IMR-90 (cell line): ENCODE results near the gene RNASE12. TPM values are rescaled to one million over a fixed set of nuclear protein-coding genes. Genes with fewer than 3 reads are reported as not detected.

ENCODE experiments used
- ATAC-seq: fragments of 200-7000 bp; cut with Tn5 transposase; 2 replicates; pipeline ENCODE4 v1.9.1; 2020; ENCODE audit warnings: low read depth, mild to moderate bottlenecking, moderate library complexity
- BruUV-seq: library from RNA; stranded (reverse); fragments of 400-500 nt; replicated peaks from 2 replicates; lab custom pipeline; 2021; lab: Mats Ljungman, UMichigan
- CTCF ChIA-PET: fragments of 300-600 bp; formaldehyde crosslinking; extraction: SDS; loops from one replicate; lab custom pipeline; 2021; ENCODE audit warnings: antibody characterized with exemption; lab: Yijun Ruan, JAX
- POLR2A ChIA-PET: fragments of 300-600 bp; sonication (Branson Sonifier 250); formaldehyde crosslinking; loops from one replicate; lab custom pipeline; 2022; ENCODE audit warnings: antibody characterized with exemption; ENCODE audit not compliant: unreplicated experiment; lab: Charles Lee
- DNase-seq: peaks from one replicate; pipeline ENCODE4 v3.0.0; 2013
- H2AFZ ChIP-seq: replicated peaks from 2 replicates; pipeline ENCODE3; 2013; ENCODE audit warnings: low read length, mild to moderate bottlenecking; ENCODE audit not compliant: poor library complexity
- H2AK5ac ChIP-seq: 2 replicates; pipeline ENCODE4 v1.6.1; 2013; ENCODE audit warnings: low read depth, low read length, inconsistent platforms
- H2AK9ac ChIP-seq: replicated peaks from 2 replicates; pipeline ENCODE3; 2013; ENCODE audit warnings: mild to moderate bottlenecking, low read depth, low read length, moderate library complexity; ENCODE audit not compliant: poor library complexity
- H2BK120ac ChIP-seq: 2 replicates; pipeline ENCODE4 v1.6.1; 2013; ENCODE audit warnings: low read depth, low read length, inconsistent platforms
- H2BK15ac ChIP-seq: 3 replicates; pipeline ENCODE4 v1.6.1; 2013; ENCODE audit warnings: low read depth, low read length, inconsistent platforms
- H2BK20ac ChIP-seq: 2 replicates; pipeline ENCODE4 v1.6.1; 2013; ENCODE audit warnings: low read depth, mild to moderate bottlenecking, inconsistent platforms, low read length, moderate library complexity
- H2BK5ac ChIP-seq: 2 replicates; pipeline ENCODE4 v1.6.1; 2013; ENCODE audit warnings: mild to moderate bottlenecking, low read depth, low read length, inconsistent platforms; ENCODE audit not compliant: poor library complexity, severe bottlenecking
- H3K14ac ChIP-seq: replicated peaks from 2 replicates; pipeline ENCODE4 v1.6.1; 2013; ENCODE audit warnings: low read depth, low read length, inconsistent platforms
- H3K18ac ChIP-seq: 2 replicates; pipeline ENCODE4 v1.6.1; 2013; ENCODE audit warnings: low read depth, low read length, control low read depth
- H3K23ac ChIP-seq: 2 replicates; pipeline ENCODE4 v1.6.1; 2013; ENCODE audit warnings: low read depth, low read length, inconsistent platforms
- H3K27ac ChIP-seq: 2 replicates; pipeline ENCODE4 v1.5.1; 2013; ENCODE audit warnings: mild to moderate bottlenecking, control low read depth, low read length; ENCODE audit not compliant: insufficient read depth
- H3K27me3 ChIP-seq: 2 replicates; pipeline ENCODE4 v1.6.1; 2013; ENCODE audit warnings: low read length; ENCODE audit not compliant: control insufficient read depth, insufficient read depth
- H3K36me3 ChIP-seq: 2 replicates; pipeline ENCODE4 v1.6.1; 2013; ENCODE audit warnings: low read length, mixed read lengths; ENCODE audit not compliant: control insufficient read depth, insufficient read depth
- H3K4ac ChIP-seq: 2 replicates; pipeline ENCODE4 v1.6.1; 2013; ENCODE audit warnings: low read depth, low read length, inconsistent platforms
- H3K4me1 ChIP-seq: 2 replicates; pipeline ENCODE4 v1.6.1; 2013; ENCODE audit warnings: low read length, mixed read lengths; ENCODE audit not compliant: control insufficient read depth, insufficient read depth
- H3K4me2 ChIP-seq: 2 replicates; pipeline ENCODE4 v1.6.1; 2013; ENCODE audit warnings: low read depth, mild to moderate bottlenecking, control low read depth, low read length, moderate library complexity
- H3K4me3 ChIP-seq: 2 replicates; pipeline ENCODE4 v1.5.1; 2013; ENCODE audit warnings: low read depth, mild to moderate bottlenecking, control low read depth, low read length, moderate library complexity; ENCODE audit not compliant: insufficient read depth
- H3K56ac ChIP-seq: 2 replicates; pipeline ENCODE4 v1.6.1; 2013; ENCODE audit warnings: low read length, inconsistent platforms; ENCODE audit not compliant: insufficient read depth; ENCODE audit errors: extremely low read depth
- H3K79me1 ChIP-seq, 2 experiments: 2 replicates each; pipeline ENCODE4 v1.6.1; 2013; ENCODE audit warnings: low read length in 2 of 2, inconsistent platforms in 1 of 2, low read depth in 1 of 2
- H3K9ac ChIP-seq: 2 replicates; pipeline ENCODE4 v1.6.1; 2013; ENCODE audit warnings: low read depth, low read length, control low read depth
- H3K9me1 ChIP-seq: 2 replicates; pipeline ENCODE4 v1.6.1; 2013; ENCODE audit warnings: low read length, inconsistent platforms; ENCODE audit not compliant: insufficient read depth
- H3K9me3 ChIP-seq: 2 replicates; pipeline ENCODE4 v1.6.1; 2013; ENCODE audit warnings: low read length; ENCODE audit not compliant: control insufficient read depth, insufficient read depth
- H4K20me1 ChIP-seq: 2 replicates; pipeline ENCODE4 v1.6.1; 2013; ENCODE audit warnings: low read length, inconsistent platforms; ENCODE audit not compliant: insufficient read depth
- H4K5ac ChIP-seq: 2 replicates; pipeline ENCODE4 v1.6.1; 2013; ENCODE audit warnings: mild to moderate bottlenecking, low read depth, low read length, control low read depth
- H4K8ac ChIP-seq, 2 experiments: 2 replicates each; pipeline ENCODE4 v1.6.1; 2013; ENCODE audit warnings: low read depth in 2 of 2, low read length in 2 of 2, control low read depth in 1 of 2, inconsistent platforms in 1 of 2
- H4K91ac ChIP-seq: 2 replicates; pipeline ENCODE4 v1.6.1; 2013; ENCODE audit warnings: low read depth, low read length, inconsistent platforms; ENCODE audit not compliant: insufficient read depth
- CHD1 ChIP-seq: IDR thresholded peaks from 2 replicates; pipeline ENCODE4 v1.6.1; 2012; ENCODE audit warnings: low read depth, low read length, improper control_type of control experiment
- FOS ChIP-seq: fragments of 150-350 bp; IDR thresholded peaks from 2 replicates; pipeline ENCODE4 v1.6.1; 2016; ENCODE audit warnings: low read depth, low read length
- MAZ ChIP-seq: IDR thresholded peaks from 2 replicates; pipeline ENCODE4 v1.6.1; 2012; ENCODE audit warnings: low read depth, mild to moderate bottlenecking, low read length, improper control_type of control experiment, moderate library complexity, borderline replicate concordance
- MXI1 ChIP-seq: IDR thresholded peaks from 2 replicates; pipeline ENCODE4 v1.6.1; 2012; ENCODE audit warnings: low read depth, mild to moderate bottlenecking, low read length, moderate library complexity, borderline replicate concordance
- RAD21 ChIP-seq: IDR thresholded peaks from 2 replicates; pipeline ENCODE4 v1.6.1; 2012; ENCODE audit warnings: low read length, improper control_type of control experiment
- RCOR1 ChIP-seq: IDR thresholded peaks from 2 replicates; pipeline ENCODE4 v1.6.1; 2012; ENCODE audit warnings: mild to moderate bottlenecking, low read length, improper control_type of control experiment; ENCODE audit not compliant: insufficient replicate concordance
- RFX5 ChIP-seq: IDR thresholded peaks from 2 replicates; pipeline ENCODE4 v1.8.0; 2012; ENCODE audit warnings: low read depth, mild to moderate bottlenecking, low read length, moderate library complexity
- WGBS, 2 experiments: methylation state at CpG; one replicate each; pipeline versions ENCODE4 v1.1.5 to v1.1.7; 2013; ENCODE audit warnings: missing lambda C conversion rate in 2 of 2; ENCODE audit not compliant: insufficient read length in 1 of 2; ENCODE audit errors: extremely low coverage in 2 of 2; 5-methylcytosine and 5-hydroxymethylcytosine counted together
- dilution Hi-C: fragments of 300-500 bp; cut with HindIII; formaldehyde crosslinking; loops from one replicate; pipeline ENCODE4 v1.14.3; 2018; ENCODE audit warnings: low sequenced_read_pairs; ENCODE audit not compliant: unreplicated experiment
- in situ Hi-C: fragments of 300-500 bp; cut with MboI; formaldehyde crosslinking; loops from 3 replicates; pipeline ENCODE4 v1.14.3; 2019; ENCODE audit warnings: low sequenced_read_pairs, inconsistent platforms, mixed read lengths
- intact Hi-C: fragments of 100-400 bp; cut with micrococcal nuclease; formaldehyde crosslinking; loops from 2 replicates; pipeline ENCODE4 v1.10.0; 2022
- polyA plus RNA-seq, 3 experiments: library from polyadenylated mRNA; depleted of rRNA; stranded (reverse); fragments of >200 nt; gene quantifications; 2 replicates each; pipeline ENCODE4 v1.2.3, GENCODE V29; 2012; ENCODE audit warnings: low replicate concordance in 1 of 3
- total RNA-seq: library from RNA; depleted of rRNA; stranded (reverse); fragments of >200 nt; gene quantifications from 2 replicates; pipeline ENCODE4 v1.2.3, GENCODE V29; 2012

The RNASE12 gene
- total and polyA plus RNA-seq, 2 of the 4 experiments (the other 2 are of a cell fraction) = not detected

GRCh38 chr14:20628063-20628854 is 37.1 kb upstream of the RNASE12 start (continued):
- no peak for TF ChIP-seq RCOR1

- H3K4me1 ChIP-seq = peaks cover 4% of the 10 kb centered on the region; the same call in 1 of the 2 replicates
- dilution Hi-C loops = no loop called here
- H3K9me3 ChIP-seq = no peaks in the 10 kb centered on the region
- no peaks in the 10 kb centered on the region for H3K9me1 ChIP-seq
- POLR2A ChIA-PET = no interaction called here
- no TSS peak for BruUV-seq
- TF ChIP-seq MAZ (no peak), RFX5 (no peak), CHD1 (no peak), RAD21 (no peak), FOS (no peak), MXI1 (no peak)
- H3K9ac ChIP-seq = no peak overlapping the region
- H2BK15ac ChIP-seq = no peak overlapping the region
- CTCF ChIA-PET = interaction anchor here (0.6 kb wide), 1 partner anchor 230 kb away, joined by 4 read pairs; no protein-coding TSS in a partner anchor
- H3K27ac ChIP-seq = no peak overlapping the region
- H2BK5ac ChIP-seq = no peak overlapping the region
- no peak overlapping the region for H3K23ac ChIP-seq
- no peak overlapping the region for H4K91ac ChIP-seq
- no peaks in the 10 kb centered on the region for H3K79me1 ChIP-seq
- H2BK120ac ChIP-seq = no peak overlapping the region
- H3K36me3 ChIP-seq = no peaks in the 10 kb centered on the region
- no peak overlapping the region for H3K18ac ChIP-seq
- H3K27me3 ChIP-seq = peaks cover 10% of the 10 kb centered on the region
- ATAC-seq (no peak), DNase-seq (no peak)
- H2AFZ ChIP-seq = no peak overlapping the region
- H3K4me2 ChIP-seq = no peak overlapping the region
- H3K4ac ChIP-seq = no peak overlapping the region
- H2AK9ac ChIP-seq = no peak overlapping the region
- intact Hi-C loops = no loop called here
- no peak overlapping the region for H4K8ac ChIP-seq
- H3K14ac ChIP-seq = no peak overlapping the region
- no peak overlapping the region for H4K5ac ChIP-seq
- H2AK5ac ChIP-seq = no peak overlapping the region
- WGBS, 2 experiments = no CpG with 5 or more reads among the region's 5 CpGs
- no peak overlapping the region for H3K4me3 ChIP-seq
- peaks cover 6% of the 10 kb centered on the region; the same call in 1 of the 2 replicates for H4K20me1 ChIP-seq
- in situ Hi-C loops = no loop called here
- H3K56ac ChIP-seq = no peak overlapping the region
- no peak overlapping the region for H2BK20ac ChIP-seq
Measured at GRCh38 chr14:20627346-20628027, 36.3 kb upstream of the RNASE12 start.
